ENCODE measurements around the gene SIRT6. TPM values are rescaled to one million over a fixed set of nuclear protein-coding genes. Genes with fewer than 3 reads are reported as not detected.

The SIRT6 gene
- polyA plus RNA-seq, 1 of the 3 experiments (the other 2 are of a cell fraction) = 41.0 TPM

DNA sequence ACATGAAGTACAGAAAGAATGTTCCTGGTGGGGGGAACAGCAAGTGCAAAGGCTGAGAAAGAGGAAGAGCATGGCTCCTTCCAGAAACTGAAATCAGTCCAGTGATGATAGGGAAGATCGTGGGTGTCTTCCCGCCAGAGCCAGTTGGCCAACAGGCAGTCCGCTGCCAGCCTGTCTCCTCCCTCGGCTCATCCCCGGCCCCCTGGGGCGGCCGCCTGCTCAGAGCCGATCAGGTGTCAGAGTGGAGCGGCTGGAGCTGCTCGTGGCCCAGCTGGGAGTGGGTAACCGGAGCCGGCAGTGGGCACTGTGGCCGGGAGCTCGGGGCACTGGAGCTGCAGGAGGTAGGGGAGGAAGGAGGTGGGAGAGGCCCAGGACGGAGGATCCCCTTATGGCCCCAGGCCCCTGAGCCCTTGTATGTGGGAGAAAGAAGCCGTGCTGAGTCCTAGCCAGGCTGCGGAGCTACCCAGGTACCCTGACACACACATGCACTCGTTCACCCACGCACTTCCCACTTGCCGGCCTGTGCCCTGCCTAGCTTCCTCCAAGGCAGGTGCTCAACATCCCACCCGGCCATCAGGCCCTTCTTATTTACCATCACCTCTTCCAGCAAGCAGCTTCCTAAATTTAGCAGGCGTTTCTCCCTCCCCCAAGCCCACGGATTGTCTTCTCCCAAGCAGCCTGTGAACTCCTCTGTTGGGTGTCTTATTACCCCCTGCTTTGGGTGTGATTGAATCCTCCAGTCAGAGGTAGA is 1.8 kb upstream of the SIRT6 start:
- no peak overlapping the region for H3K4me3 ChIP-seq (ENCODE audit: low read depth in 2 of 2, low read length in 1 of 2)
- H3K27me3 ChIP-seq (ENCODE audit: insufficient read depth) = no peaks in the 10 kb centered on the region
- no peaks in the 10 kb centered on the region for H3F3A ChIP-seq (replicated peaks; ENCODE audit: insufficient read depth)
- H3K9me3 ChIP-seq = no peaks in the 10 kb centered on the region
- peaks cover 16% of the 10 kb centered on the region; the same call in 1 of the 2 replicates for H3K79me2 ChIP-seq (ENCODE audit: insufficient read depth)
- TF ChIP-seq RAD21 (IDR thresholded peaks at IDR 0.05; ENCODE audit: low read length) = no peak
- TF ChIP-seq GATA2 (CRISPR knock-in tag; IDR thresholded peaks at IDR 0.05) = no peak
- TF ChIP-seq FOXJ3 (CRISPR knock-in tag; IDR thresholded peaks at IDR 0.05) = no peak
- TF ChIP-seq RFX5 (IDR thresholded peaks at IDR 0.05; ENCODE audit: low read length) = no peak
- TF ChIP-seq, protein P1, sequence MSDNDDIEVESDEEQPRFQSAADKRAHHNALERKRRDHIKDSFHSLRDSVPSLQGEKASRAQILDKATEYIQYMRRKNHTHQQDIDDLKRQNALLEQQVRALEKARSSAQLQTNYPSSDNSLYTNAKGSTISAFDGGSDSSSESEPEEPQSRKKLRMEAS (IDR thresholded peaks at IDR 0.05; ENCODE audit: low read depth) = no peak
- no peak for TF ChIP-seq JUND (IDR thresholded peaks at IDR 0.05)
- no peak for TF ChIP-seq POLR2AphosphoS5 (IDR thresholded peaks at IDR 0.05; ENCODE audit: low read depth, low read length)
- TF ChIP-seq SIN3A (IDR thresholded peaks at IDR 0.05; ENCODE audit: borderline replicate concordance, low read depth, low read length) = no peak
- TF ChIP-seq TAF1 (IDR thresholded peaks at IDR 0.05; ENCODE audit: borderline replicate concordance, low read depth, low read length) = no peak
- no peak for TF ChIP-seq FOSL2 (IDR thresholded peaks at IDR 0.05; ENCODE audit: borderline replicate concordance, low read depth)
- TF ChIP-seq CHD2 (IDR thresholded peaks at IDR 0.05; ENCODE audit: low read length, partially characterized antibody) = no peak
- TF ChIP-seq, protein P2, sequence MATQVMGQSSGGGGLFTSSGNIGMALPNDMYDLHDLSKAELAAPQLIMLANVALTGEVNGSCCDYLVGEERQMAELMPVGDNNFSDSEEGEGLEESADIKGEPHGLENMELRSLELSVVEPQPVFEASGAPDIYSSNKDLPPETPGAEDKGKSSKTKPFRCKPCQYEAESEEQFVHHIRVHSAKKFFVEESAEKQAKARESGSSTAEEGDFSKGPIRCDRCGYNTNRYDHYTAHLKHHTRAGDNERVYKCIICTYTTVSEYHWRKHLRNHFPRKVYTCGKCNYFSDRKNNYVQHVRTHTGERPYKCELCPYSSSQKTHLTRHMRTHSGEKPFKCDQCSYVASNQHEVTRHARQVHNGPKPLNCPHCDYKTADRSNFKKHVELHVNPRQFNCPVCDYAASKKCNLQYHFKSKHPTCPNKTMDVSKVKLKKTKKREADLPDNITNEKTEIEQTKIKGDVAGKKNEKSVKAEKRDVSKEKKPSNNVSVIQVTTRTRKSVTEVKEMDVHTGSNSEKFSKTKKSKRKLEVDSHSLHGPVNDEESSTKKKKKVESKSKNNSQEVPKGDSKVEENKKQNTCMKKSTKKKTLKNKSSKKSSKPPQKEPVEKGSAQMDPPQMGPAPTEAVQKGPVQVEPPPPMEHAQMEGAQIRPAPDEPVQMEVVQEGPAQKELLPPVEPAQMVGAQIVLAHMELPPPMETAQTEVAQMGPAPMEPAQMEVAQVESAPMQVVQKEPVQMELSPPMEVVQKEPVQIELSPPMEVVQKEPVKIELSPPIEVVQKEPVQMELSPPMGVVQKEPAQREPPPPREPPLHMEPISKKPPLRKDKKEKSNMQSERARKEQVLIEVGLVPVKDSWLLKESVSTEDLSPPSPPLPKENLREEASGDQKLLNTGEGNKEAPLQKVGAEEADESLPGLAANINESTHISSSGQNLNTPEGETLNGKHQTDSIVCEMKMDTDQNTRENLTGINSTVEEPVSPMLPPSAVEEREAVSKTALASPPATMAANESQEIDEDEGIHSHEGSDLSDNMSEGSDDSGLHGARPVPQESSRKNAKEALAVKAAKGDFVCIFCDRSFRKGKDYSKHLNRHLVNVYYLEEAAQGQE (IDR thresholded peaks at IDR 0.05; ENCODE audit: low read depth, low read length) = no peak
- TF ChIP-seq GABPA (IDR thresholded peaks at IDR 0.05; ENCODE audit: low read depth) = no peak
- TF ChIP-seq FOXM1 (IDR thresholded peaks at IDR 0.05; ENCODE audit: low read depth) = no peak
- TF ChIP-seq EP300 (IDR thresholded peaks at IDR 0.05; ENCODE audit: borderline replicate concordance in 1 of 2, low read depth in 1 of 2, low read length in 1 of 2) = no peak
- TF ChIP-seq RCOR1 (IDR thresholded peaks at IDR 0.05; ENCODE audit: low read length) = no peak
- TF ChIP-seq NFIC (IDR thresholded peaks at IDR 0.05; ENCODE audit: borderline replicate concordance) = no peak
- TF ChIP-seq, protein P3, sequence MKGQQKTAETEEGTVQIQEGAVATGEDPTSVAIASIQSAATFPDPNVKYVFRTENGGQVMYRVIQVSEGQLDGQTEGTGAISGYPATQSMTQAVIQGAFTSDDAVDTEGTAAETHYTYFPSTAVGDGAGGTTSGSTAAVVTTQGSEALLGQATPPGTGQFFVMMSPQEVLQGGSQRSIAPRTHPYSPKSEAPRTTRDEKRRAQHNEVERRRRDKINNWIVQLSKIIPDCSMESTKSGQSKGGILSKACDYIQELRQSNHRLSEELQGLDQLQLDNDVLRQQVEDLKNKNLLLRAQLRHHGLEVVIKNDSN (IDR thresholded peaks at IDR 0.05; ENCODE audit: borderline replicate concordance, low read depth) = no peak
- TF ChIP-seq ELF1 (IDR thresholded peaks at IDR 0.05) = no peak
- peaks cover 0 to 5% of the 10 kb centered on the region in 2 experiments for H3K36me3 ChIP-seq (replicated peaks in 1 of 2; ENCODE audit: control insufficient read depth in 1 of 2, insufficient read depth in 2 of 2, low read length in 1 of 2)
- peaks cover 0 to 7% of the 10 kb centered on the region in 2 experiments; a peak in 1 of 4 replicates for H3K4me1 ChIP-seq (ENCODE audit: control insufficient read depth in 1 of 2, insufficient read depth in 2 of 2, low read depth in 1 of 2, low read length in 1 of 2)
- CTCF ChIA-PET = interaction anchor here (0.9 to 1.5 kb wide), 3 partner anchors 9 to 44 kb away, joined by 3 to 5 read pairs (median 4); no protein-coding TSS in a partner anchor
- H3K9me2 ChIP-seq = no peaks in the 10 kb centered on the region
- 54% methylated on average over 17 of the region's 23 CpGs for WGBS (ENCODE audit: low lambda C conversion rate)
- no peak for DNase-seq
- POLR2A ChIA-PET = no interaction called here
- no peaks in the 10 kb centered on the region for H4K20me1 ChIP-seq (ENCODE audit: insufficient read depth)
- no peak overlapping the region for H3K9ac ChIP-seq
- no peak overlapping the region for H2AFZ ChIP-seq (ENCODE audit: low read depth)
- no peak overlapping the region for H3K4me2 ChIP-seq
- H3K27ac ChIP-seq (ENCODE audit: low read depth in 2 of 2, low read length in 1 of 2) = no peak overlapping the region
